OCI-LY3 (cell line): ENCODE results near the gene CHST13.

Experiments
- CTCF ChIP-seq: fragments of 200-600, 300-600 bp; sonication (generic); IDR thresholded peaks from 2 replicates; pipeline ENCODE4 v1.5.1; 2014; ENCODE audit warnings: antibody characterized with exemption, low read length, low read depth
- EZH2phosphoT487 ChIP-seq: fragments of 200-600 bp; shearing (Covaris generic); IDR thresholded peaks from 2 replicates; pipeline ENCODE4 v1.6.1; 2018; ENCODE audit warnings: antibody characterized with exemption, mixed run types, low read depth

GRCh38 chr3:126488185-126488584 lies 35.8 kb upstream of the CHST13 start:
- no peak for TF ChIP-seq CTCF
- TF ChIP-seq EZH2phosphoT487, result no peak
